ENCODE measurements around the gene MAG.
A peak's percentile ranks its signal among the peaks of the same experiment; 100 is the strongest.

GRCh38 chr19:35247526-35248309 lies 44.2 kb upstream of the MAG start:
- TF ChIP-seq CTCF (IDR thresholded peaks at IDR 0.05 in 2 of 3, conservative IDR thresholded peaks at IDR 0.05 in 1 of 3; ENCODE audit: control insufficient read depth in 2 of 3, extremely low read depth in 1 of 3, insufficient read depth in 1 of 3, low read depth in 3 of 3, low read length in 3 of 3) (peak; percentile 69 to 86 (median 77); a peak in 4 of 6 replicates), HSF1 (IDR thresholded peaks at IDR 0.05; ENCODE audit: low read depth, low read length) (no peak), ZNF384 (IDR thresholded peaks at IDR 0.05; ENCODE audit: borderline replicate concordance, low read depth, low read length) (no peak), MAX (IDR thresholded peaks at IDR 0.05; ENCODE audit: low read depth, low read length) (no peak)

Measured in GM12878 (cell line).